ENCODE measurements around the gene DPH2. TPM values are rescaled to one million over a fixed set of nuclear protein-coding genes. Genes with fewer than 3 reads are reported as not detected.

DPH2 gene
- total RNA-seq, 2 donors from 2014 or later = 20.5 to 23.0 TPM

DNA sequence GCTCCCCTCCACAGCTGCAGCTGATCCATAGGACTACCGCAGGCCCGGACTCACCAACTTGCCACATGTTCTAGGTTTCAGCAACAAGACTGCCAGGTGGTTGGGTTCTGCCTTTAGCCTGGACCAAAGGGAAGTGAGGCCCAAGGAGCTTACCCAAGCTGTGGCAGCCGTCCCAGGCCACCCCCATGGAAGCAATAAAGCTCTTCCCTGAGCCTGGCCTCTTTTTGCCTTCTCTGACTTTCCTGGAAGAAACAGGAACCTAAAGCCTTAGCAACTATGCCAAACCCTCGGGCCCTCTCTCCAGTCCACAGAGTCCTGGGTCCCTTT lies 38.9 kb upstream of the DPH2 start:
- no peaks in the 10 kb centered on the region for H3K36me3 ChIP-seq
- no peak for TF ChIP-seq CTCF (IDR thresholded peaks at IDR 0.05)
- H3K27ac ChIP-seq = no peak overlapping the region
- H3K4me3 ChIP-seq = no peak overlapping the region
- H3K9me3 ChIP-seq = no peaks in the 10 kb centered on the region
- H3K4me1 ChIP-seq = peaks cover 0 to 23% of the 10 kb centered on the region in 2 donors
- peaks cover 0 to 3% of the 10 kb centered on the region in 2 donors for H3K27me3 ChIP-seq
- no peak for DNase-seq (ENCODE audit: low spot score)

DNA sequence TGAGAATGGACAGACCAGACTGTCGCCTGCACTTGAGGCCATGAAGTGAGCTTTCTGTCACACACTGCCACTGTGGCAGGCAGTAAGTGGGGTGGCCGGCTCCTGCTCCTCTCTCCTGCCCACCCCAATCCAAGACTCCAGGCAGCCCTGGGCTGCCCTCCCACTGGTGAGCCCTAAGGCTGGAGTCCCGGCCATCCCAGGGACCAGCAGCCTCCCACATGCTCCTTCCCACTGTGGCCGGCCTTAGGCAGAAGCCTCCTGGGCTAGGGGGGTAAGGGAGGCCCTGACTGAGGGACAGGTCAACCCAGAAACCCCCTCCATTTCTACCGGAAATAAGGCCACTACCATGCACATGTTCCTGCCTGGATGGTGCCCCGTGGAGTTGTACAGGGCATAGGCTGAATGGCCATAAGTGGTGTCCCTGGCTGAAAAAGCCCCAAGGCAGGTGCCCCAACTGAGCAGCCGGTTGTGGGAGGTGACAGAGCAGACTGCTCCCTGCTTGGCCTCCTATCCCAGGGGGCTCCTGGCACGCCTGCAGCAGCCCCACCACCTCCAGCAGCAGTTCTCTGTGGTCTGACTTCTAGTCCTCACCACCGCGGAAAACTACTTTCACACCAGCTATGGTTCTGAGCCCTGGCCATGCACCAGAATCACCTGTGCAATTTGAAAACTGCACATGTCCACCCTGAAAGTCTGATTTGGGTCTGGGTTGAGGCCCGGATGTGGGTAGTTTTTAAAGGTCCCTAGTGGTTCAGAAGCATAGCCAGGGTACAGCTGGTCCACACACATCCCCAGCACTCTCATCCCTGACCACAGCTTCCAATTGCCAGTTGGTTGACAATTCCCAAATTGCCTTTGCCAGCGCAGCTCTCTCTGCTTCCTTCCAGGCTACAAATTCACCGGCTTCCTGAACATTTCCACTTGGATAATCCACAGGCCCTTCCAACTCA lies 37.8 kb upstream of the DPH2 start:
- DNase-seq (ENCODE audit: low spot score) = no peak
- no peaks in the 10 kb centered on the region for H3K36me3 ChIP-seq
- H3K9me3 ChIP-seq = no peaks in the 10 kb centered on the region
- no peak for TF ChIP-seq CTCF (IDR thresholded peaks at IDR 0.05)
- H3K27me3 ChIP-seq = peaks cover 0 to 3% of the 10 kb centered on the region in 2 donors
- H3K27ac ChIP-seq = no peak overlapping the region
- no peak overlapping the region for H3K4me3 ChIP-seq
- H3K4me1 ChIP-seq = peaks cover 0 to 31% of the 10 kb centered on the region in 2 donors

GRCh38 chr1:43932786-43933385 lies 36.9 kb upstream of the DPH2 start:
- DNase-seq (ENCODE audit: low spot score) = no peak
- Histone ChIP-seq H3K4me3 (peak overlapping the region in 1 of 2 donors; percentile 42), H3K9me3 (no peaks in the 10 kb centered on the region), H3K36me3 (no peaks in the 10 kb centered on the region), H3K27ac (no peak overlapping the region), H3K4me1 (peaks cover 0 to 31% of the 10 kb centered on the region in 2 donors), H3K27me3 (peaks cover 0 to 3% of the 10 kb centered on the region in 2 donors)
- TF ChIP-seq CTCF (IDR thresholded peaks at IDR 0.05) = no peak

GRCh38 chr1:43933386-43934100 lies 36.3 kb upstream of the DPH2 start, which contains the start of gene ARTN:
TSS of gene ARTN (plus strand) at chr1:43933801. CDS start at chr1:43935657, 1,856 bp downstream.
- Histone ChIP-seq H3K36me3 (no peaks in the 10 kb centered on the region), H3K27me3 (peaks cover 0 to 3% of the 10 kb centered on the region in 2 donors), H3K4me3 (peak within 1 kb of the TSS; percentile 18 to 42), H3K4me1 (peaks cover 0 to 33% of the 10 kb centered on the region in 2 donors), H3K9me3 (no peaks in the 10 kb centered on the region), H3K27ac (no peak within 1 kb of the TSS)
- DNase-seq (ENCODE audit: low spot score) = no peak
- no peak for TF ChIP-seq CTCF (IDR thresholded peaks at IDR 0.05)

DNA sequence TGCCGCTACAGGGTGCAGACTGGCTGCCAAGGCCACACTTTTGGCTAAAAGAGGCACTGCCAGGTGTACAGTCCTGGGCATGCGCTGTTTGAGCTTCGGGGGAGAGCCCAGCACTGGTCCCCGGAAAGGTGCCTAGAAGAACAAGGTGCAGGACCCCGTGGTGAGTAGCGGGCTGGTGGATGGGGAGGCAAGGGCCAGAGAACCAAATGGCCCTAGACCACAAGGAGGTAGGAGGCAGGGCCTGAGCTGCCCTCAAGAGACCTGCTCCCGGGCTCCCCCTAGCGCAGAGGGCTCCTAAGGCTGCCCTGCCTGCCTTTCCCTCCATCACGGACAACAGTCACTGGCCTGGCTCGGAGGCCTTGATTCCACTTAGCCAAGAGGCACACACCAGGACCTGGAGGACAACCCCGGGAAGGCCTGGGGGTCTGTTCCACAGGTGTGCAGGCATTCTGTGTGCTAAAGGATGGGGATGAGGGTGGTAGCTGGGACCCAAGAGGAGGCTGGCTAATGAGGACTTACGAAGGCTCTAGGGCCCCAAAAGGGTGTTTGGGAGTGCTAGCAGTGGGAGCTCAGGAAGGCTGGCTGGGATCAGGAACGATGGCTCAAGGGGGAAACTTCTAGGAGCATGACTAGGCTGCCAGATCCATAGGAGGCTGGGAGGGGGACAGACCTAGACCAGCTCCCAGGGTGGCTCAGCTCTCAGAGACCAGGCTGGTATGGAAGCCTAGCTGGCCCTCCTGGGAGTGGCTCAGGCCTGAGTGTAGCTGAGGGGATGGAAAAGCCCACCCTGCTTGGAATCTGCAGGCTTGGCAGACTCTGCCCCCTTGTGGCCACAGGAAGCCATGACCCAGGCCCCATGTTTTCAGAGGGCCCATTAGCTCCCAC lies 35.5 kb upstream of the DPH2 start:
- Histone ChIP-seq H3K27me3 (peaks cover 0 to 3% of the 10 kb centered on the region in 2 donors), H3K36me3 (no peaks in the 10 kb centered on the region), H3K4me3 (peak overlapping the region in 1 of 2 donors; percentile 42), H3K9me3 (no peaks in the 10 kb centered on the region), H3K4me1 (peaks cover 0 to 37% of the 10 kb centered on the region in 2 donors), H3K27ac (no peak overlapping the region)
- TF ChIP-seq CTCF (IDR thresholded peaks at IDR 0.05) = peak; percentile 85 to 87
- DNase-seq (ENCODE audit: low spot score) = no peak
